K562 (cell line): ENCODE data around the gene DNAJC2. TPM values are rescaled to one million over a fixed set of nuclear protein-coding genes. Genes with fewer than 3 reads are reported as not detected.

Experiments
- ATAC-seq: fragments of 200-7000 bp; cut with Tn5 transposase; 3 replicates; pipeline ENCODE4 v1.9.1; 2020; ENCODE audit warnings: moderate library complexity
- BruUV-seq: library from RNA; stranded (reverse); fragments of 400-500 nt; replicated peaks from 2 replicates; lab custom pipeline; 2021; lab: Mats Ljungman, UMichigan
- CTCF ChIA-PET: fragments of 300-600 bp; formaldehyde crosslinking; extraction: SDS; loops from one replicate; lab custom pipeline; 2021; ENCODE audit warnings: low intra/inter-chr PET ratio; lab: Yijun Ruan, JAX
- POLR2A ChIA-PET: fragments of 300-600, 350-650 bp; sonication (Branson Sonifier 250); formaldehyde crosslinking; extraction: SDS; loops from one replicate; lab custom pipeline; 2021; ENCODE audit warnings: antibody characterized with exemption, inconsistent platforms; lab: Yijun Ruan, JAX
- DNase-seq, 4 experiments: peaks; one replicate each; pipeline versions ENCODE4 v3.0.0 to v3.0.0-alpha.2; 2011 to 2018; ENCODE audit warnings: low spot score in 3 of 4, mixed read lengths in 3 of 4; ENCODE audit errors: extremely low read depth in 1 of 4
- FAIRE-seq: peaks from 2 replicates; lab custom pipeline; 2011; peaks lifted over from hg19 to GRCh38; lab: Jason Lieb, UNC
- H2AFZ ChIP-seq: 2 replicates; pipeline ENCODE4 v1.6.0; 2011; ENCODE audit warnings: low read depth, low read length, control low read depth, inconsistent platforms
- H3K27ac ChIP-seq: fragments of 200-600 bp; 3 replicates; pipeline ENCODE4 v1.8.0; 2011; ENCODE audit warnings: low read depth, mild to moderate bottlenecking, control low read depth, inconsistent platforms, low read length, moderate library complexity, mixed read lengths; ENCODE audit errors: extremely low read depth
- H3K27me3 ChIP-seq, 2 experiments: fragments of 300-600 bp in 1 of 2; 2 replicates in 1 of 2; 3 replicates in 1 of 2; pipeline versions ENCODE4 v1.6.0 to v1.8.0; 2011; ENCODE audit warnings: inconsistent platforms in 2 of 2, low read length in 2 of 2, mild to moderate bottlenecking in 1 of 2, mixed read lengths in 1 of 2, moderate library complexity in 1 of 2; ENCODE audit not compliant: control insufficient read depth in 2 of 2, insufficient read depth in 2 of 2
- H3K36me3 ChIP-seq: fragments of 300-600 bp; 3 replicates; pipeline ENCODE4 v1.8.0; 2011; ENCODE audit warnings: mild to moderate bottlenecking, low read length, inconsistent platforms; ENCODE audit not compliant: control insufficient read depth, insufficient read depth
- H3K4me1 ChIP-seq, 2 experiments: fragments of 200-600 bp in 1 of 2; replicated peaks in 1 of 2; 2 replicates in 1 of 2; 3 replicates in 1 of 2; pipeline versions ENCODE4 v1.5.1 to v1.8.0; 2011; ENCODE audit warnings: inconsistent platforms in 2 of 2, low read length in 2 of 2, mild to moderate bottlenecking in 1 of 2, mixed read lengths in 1 of 2, moderate library complexity in 1 of 2; ENCODE audit not compliant: control insufficient read depth in 2 of 2, insufficient read depth in 2 of 2
- H3K4me2 ChIP-seq: 2 replicates; pipeline ENCODE4 v1.6.1; 2011; ENCODE audit warnings: low read length, control low read depth, inconsistent platforms, mixed read lengths; ENCODE audit not compliant: insufficient read depth
- H3K4me3 ChIP-seq: fragments of 200-600 bp; sonication (generic), shearing (Covaris generic); 2 replicates; pipeline ENCODE4 v1.5.1; 2016; ENCODE audit warnings: control low read depth, inconsistent platforms
- H3K79me2 ChIP-seq: fragments of 200-600 bp; 3 replicates; pipeline ENCODE4 v1.8.0; 2011; ENCODE audit warnings: low read length, inconsistent platforms; ENCODE audit not compliant: control insufficient read depth, insufficient read depth
- H3K9ac ChIP-seq, 2 experiments: 2 replicates each; pipeline versions ENCODE4 v1.6.0 to v1.6.1; 2011; ENCODE audit warnings: low read depth in 2 of 2, low read length in 2 of 2, control low read depth in 1 of 2, inconsistent platforms in 1 of 2, mild to moderate bottlenecking in 1 of 2, mixed read lengths in 1 of 2; ENCODE audit not compliant: insufficient read depth in 1 of 2
- H3K9me1 ChIP-seq: one replicate; pipeline ENCODE4 v1.6.0; 2011; ENCODE audit warnings: inconsistent platforms, mild to moderate bottlenecking, low read length, moderate library complexity; ENCODE audit not compliant: control insufficient read depth, insufficient read depth
- H3K9me3 ChIP-seq: replicated peaks from 2 replicates; pipeline ENCODE4 v1.5.1; 2011; ENCODE audit warnings: low read depth, low read length, inconsistent platforms; ENCODE audit not compliant: control insufficient read depth, insufficient read depth
- H4K20me1 ChIP-seq: replicated peaks from 2 replicates; pipeline ENCODE4 v1.6.1; 2011; ENCODE audit warnings: low read length, inconsistent platforms, mixed read lengths; ENCODE audit not compliant: control insufficient read depth, insufficient read depth
- GATA2 ChIP-seq: sonication (generic); formaldehyde crosslinking; IDR thresholded peaks from 2 replicates; pipeline ENCODE4 v1.4.0; 2020; ENCODE audit warnings: mild to moderate bottlenecking, missing genetic modification reagents
- RBM14 ChIP-seq: fragments of 200-400 bp; formaldehyde crosslinking; IDR thresholded peaks from 2 replicates; pipeline ENCODE4 v1.6.1; 2018; ENCODE audit warnings: low read depth, mild to moderate bottlenecking, low read length, moderate library complexity, borderline replicate concordance; ENCODE audit not compliant: insufficient read depth
- RBM25 ChIP-seq: fragments of 200-400 bp; formaldehyde crosslinking; IDR thresholded peaks from 2 replicates; pipeline ENCODE4 v1.6.1; 2018; ENCODE audit warnings: low read length, low read depth, moderate library complexity; ENCODE audit not compliant: severe bottlenecking
- WGBS: fragments of 100-300 bp; shearing (Covaris generic); methylation state at CpG from one replicate; pipeline ENCODE4 v1.1.6; 2016; ENCODE audit warnings: low coverage, mixed read lengths; ENCODE audit not compliant: insufficient coverage; ENCODE audit errors: missing lambda C conversion rate; 5-methylcytosine and 5-hydroxymethylcytosine counted together
- in situ Hi-C: fragments of 300-500 bp; cut with MboI; formaldehyde crosslinking; loops from 4 replicates; pipeline ENCODE4 v1.15.0; 2018; ENCODE audit warnings: inconsistent platforms, mixed read lengths
- intact Hi-C: fragments of 100-400 bp; cut with micrococcal nuclease; formaldehyde crosslinking; loops from 2 replicates; pipeline ENCODE4 v1.14.2; 2022
- polyA plus RNA-seq, 8 experiments: library from polyadenylated mRNA; depleted of rRNA in 4 of 8; stranded (reverse) in 5 of 8; unstranded in 3 of 8; fragments of >200 nt; fragmentation: Nextera tagmentation in 2 of 8; fragmentation: Illumina TruSeq in 1 of 8; extraction: Ambion mirVana in 2 of 8; extraction: Trizol in 1 of 8; gene quantifications; 2 replicates each; pipeline versions ENCODE4 v1.2.1 to v1.2.3, GENCODE V29; 2011 to 2014; ENCODE audit warnings: inconsistent platforms in 1 of 8, missing spikeins in 1 of 8
- total RNA-seq, 7 experiments: library from RNA; depleted of rRNA in 6 of 7; stranded (reverse); fragments of >200 nt in 6 of 7; fragmentation: Illumina TruSeq in 2 of 7; extraction: Trizol in 2 of 7; gene quantifications; 2 replicates each; pipeline versions ENCODE4 v1.2.1 to v1.2.3, GENCODE V29; 2011 to 2021; ENCODE audit warnings: low replicate concordance in 1 of 7
- TF ChIP-seq, protein P1 (sequence below), 2 experiments: IDR thresholded peaks in 1 of 2; conservative IDR thresholded peaks in 1 of 2; 2 replicates each; pipeline ENCODE4 v1.6.1; 2016; ENCODE audit warnings: low read depth in 2 of 2, mild to moderate bottlenecking in 1 of 2, missing compliant biosample characterization in 1 of 2, missing genetic modification characterization in 1 of 2, moderate library complexity in 1 of 2

Gene DNAJC2
- total and polyA plus RNA-seq, 9 of the 15 experiments (the other 6 are each of a cell fraction or from before 2014, with no cell fraction given), result 40.2 to 157 (median 92.1) TPM

GRCh38 chr7:103316380-103316941 lies 28.1 kb downstream of the DNAJC2 start (continued):
- TF ChIP-seq, protein P1, sequence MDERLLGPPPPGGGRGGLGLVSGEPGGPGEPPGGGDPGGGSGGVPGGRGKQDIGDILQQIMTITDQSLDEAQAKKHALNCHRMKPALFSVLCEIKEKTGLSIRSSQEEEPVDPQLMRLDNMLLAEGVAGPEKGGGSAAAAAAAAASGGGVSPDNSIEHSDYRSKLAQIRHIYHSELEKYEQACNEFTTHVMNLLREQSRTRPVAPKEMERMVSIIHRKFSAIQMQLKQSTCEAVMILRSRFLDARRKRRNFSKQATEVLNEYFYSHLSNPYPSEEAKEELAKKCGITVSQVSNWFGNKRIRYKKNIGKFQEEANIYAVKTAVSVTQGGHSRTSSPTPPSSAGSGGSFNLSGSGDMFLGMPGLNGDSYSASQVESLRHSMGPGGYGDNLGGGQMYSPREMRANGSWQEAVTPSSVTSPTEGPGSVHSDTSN (CRISPR knock-in tag; IDR thresholded peaks at IDR 0.05; ENCODE audit: low read depth), result no peak
- TF ChIP-seq, protein P1 (tag; conservative IDR thresholded peaks at IDR 0.05; ENCODE audit: low read depth), result peak; percentile 50
- TF ChIP-seq GATA2, result no peak

GRCh38 chr7:103314852-103315251 lies 29.7 kb downstream of the DNAJC2 start:
- no peaks in the 10 kb centered on the region for H3K9me1 ChIP-seq
- intact Hi-C loops (no loop called here), in situ Hi-C loops (no loop called here)
- no peaks in the 10 kb centered on the region; the same call in 1 of the 2 replicates for H4K20me1 ChIP-seq
- no peak overlapping the region for H3K27ac ChIP-seq
- ChIA-PET CTCF (no interaction called here), POLR2A (interaction anchor here (2.2 kb wide), 1 partner anchor 9 kb away, joined by 6 read pairs; no protein-coding TSS in a partner anchor)
- 88% methylated on average over 2 of the region's 2 CpGs for WGBS
- DNase-seq (no peak), FAIRE-seq (no peak), ATAC-seq (no peak)
- no TSS peak for BruUV-seq
- no peak overlapping the region for H3K4me3 ChIP-seq
- no peaks in the 10 kb centered on the region for H3K9me3 ChIP-seq
- H3K36me3 ChIP-seq, result peaks cover 100% of the 10 kb centered on the region
- H3K79me2 ChIP-seq, result peaks cover 5% of the 10 kb centered on the region; the same call in 1 of the 3 replicates
- no peak overlapping the region for H3K4me2 ChIP-seq
- no peak overlapping the region for H3K9ac ChIP-seq
- no peaks in the 10 kb centered on the region for H3K27me3 ChIP-seq
- H3K4me1 ChIP-seq, result no peaks in the 10 kb centered on the region
- TF ChIP-seq RBM25 (peak; percentile 16), RBM14 (no peak)
- H2AFZ ChIP-seq, result no peak overlapping the region
